Kidney epithelial cell (primary cell): Measurements from ENCODE around the gene DCP1B. TPM values are rescaled to one million over a fixed set of nuclear protein-coding genes. Genes with fewer than 3 reads are reported as not detected.

Experiments
- DNase-seq: peaks from one replicate; pipeline ENCODE4 v3.0.0-alpha.2; 2010; ENCODE audit warnings: low read depth
- H3K27me3 ChIP-seq: 2 replicates; pipeline ENCODE4 v1.6.0; 2011; ENCODE audit warnings: low read length; ENCODE audit not compliant: control insufficient read depth, insufficient read depth
- H3K36me3 ChIP-seq: 2 replicates; pipeline ENCODE4 v1.5.1; 2011; ENCODE audit warnings: low read length; ENCODE audit not compliant: control insufficient read depth, insufficient read depth
- H3K4me3 ChIP-seq: 2 replicates; pipeline ENCODE4 v1.5.1; 2011; ENCODE audit warnings: low read depth, mild to moderate bottlenecking, control low read depth, low read length
- total RNA-seq: library from RNA; depleted of rRNA; stranded (reverse); fragments of >200 nt; gene quantifications from 2 replicates; pipeline ENCODE4 v1.2.3, GENCODE V29; 2015
- TF ChIP-seq, protein P1 (sequence below): IDR thresholded peaks from 2 replicates; pipeline ENCODE4 v1.5.1; 2011; ENCODE audit warnings: mild to moderate bottlenecking, moderate library complexity, low read length, control low read depth, inconsistent platforms; ENCODE audit not compliant: insufficient read depth, poor library complexity, severe bottlenecking

Gene DCP1B
- total RNA-seq, 1 donor from 2014 or later, result 22.4 TPM

DNA sequence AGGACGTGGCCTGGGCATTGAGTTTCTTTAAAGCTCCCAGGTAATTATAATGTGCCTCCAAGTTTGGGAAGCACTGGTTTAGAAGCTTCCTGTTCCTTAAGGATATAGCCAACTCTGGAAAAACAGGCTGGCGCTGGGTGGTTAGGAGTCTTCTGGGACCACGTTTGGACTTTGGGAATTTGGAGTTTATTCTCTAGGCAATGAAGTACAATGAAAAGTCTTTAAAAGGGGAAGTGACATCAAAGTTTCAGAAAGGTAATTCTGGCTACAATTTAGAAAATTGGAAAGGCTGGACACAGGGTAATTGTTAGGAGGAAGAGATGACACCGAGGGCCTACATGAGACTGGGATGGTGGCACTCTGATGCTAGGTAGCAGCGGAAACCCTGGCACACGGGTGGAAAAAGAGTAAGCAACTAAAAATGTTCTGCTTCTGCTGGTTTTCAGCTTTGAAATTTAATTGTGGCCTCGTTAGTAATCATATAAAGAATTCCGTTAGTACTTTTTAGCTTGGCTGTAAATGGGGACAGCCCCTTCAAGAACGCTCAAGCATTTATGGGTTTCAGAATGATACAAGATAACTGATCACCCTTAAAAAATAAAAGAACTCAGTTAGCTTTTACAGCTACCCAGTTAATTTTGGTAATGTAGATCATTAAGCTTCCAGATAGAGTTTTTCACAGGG lies 12.7 kb upstream of the DCP1B start:
- peaks cover 3% of the 10 kb centered on the region for H3K27me3 ChIP-seq
- TF ChIP-seq, protein P1, sequence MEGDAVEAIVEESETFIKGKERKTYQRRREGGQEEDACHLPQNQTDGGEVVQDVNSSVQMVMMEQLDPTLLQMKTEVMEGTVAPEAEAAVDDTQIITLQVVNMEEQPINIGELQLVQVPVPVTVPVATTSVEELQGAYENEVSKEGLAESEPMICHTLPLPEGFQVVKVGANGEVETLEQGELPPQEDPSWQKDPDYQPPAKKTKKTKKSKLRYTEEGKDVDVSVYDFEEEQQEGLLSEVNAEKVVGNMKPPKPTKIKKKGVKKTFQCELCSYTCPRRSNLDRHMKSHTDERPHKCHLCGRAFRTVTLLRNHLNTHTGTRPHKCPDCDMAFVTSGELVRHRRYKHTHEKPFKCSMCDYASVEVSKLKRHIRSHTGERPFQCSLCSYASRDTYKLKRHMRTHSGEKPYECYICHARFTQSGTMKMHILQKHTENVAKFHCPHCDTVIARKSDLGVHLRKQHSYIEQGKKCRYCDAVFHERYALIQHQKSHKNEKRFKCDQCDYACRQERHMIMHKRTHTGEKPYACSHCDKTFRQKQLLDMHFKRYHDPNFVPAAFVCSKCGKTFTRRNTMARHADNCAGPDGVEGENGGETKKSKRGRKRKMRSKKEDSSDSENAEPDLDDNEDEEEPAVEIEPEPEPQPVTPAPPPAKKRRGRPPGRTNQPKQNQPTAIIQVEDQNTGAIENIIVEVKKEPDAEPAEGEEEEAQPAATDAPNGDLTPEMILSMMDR, result no peak

DNA sequence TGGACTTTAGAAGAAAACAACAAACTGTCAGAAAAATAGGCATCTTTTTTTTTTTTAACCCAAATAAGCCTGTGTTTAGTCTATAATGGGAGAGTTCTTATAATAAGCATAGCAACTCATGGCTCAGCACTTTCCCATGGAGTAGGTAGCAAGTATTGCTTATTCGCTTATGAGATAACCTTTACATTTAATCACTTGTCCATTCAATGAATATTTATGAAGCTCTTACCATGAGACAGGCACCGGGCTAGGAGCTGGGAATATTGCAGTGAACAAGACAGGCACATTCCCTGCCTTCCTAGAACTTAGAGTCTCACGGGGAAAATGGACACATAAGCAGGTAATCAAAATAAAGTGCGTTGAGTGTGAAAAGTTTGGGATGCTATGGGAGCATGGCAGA lies 10.0 kb upstream of the DCP1B start:
- TF ChIP-seq, protein P1, result no peak
- Histone ChIP-seq H3K4me3 (no peak overlapping the region), H3K36me3 (no peaks in the 10 kb centered on the region), H3K27me3 (no peaks in the 10 kb centered on the region)
- DNase-seq, result no peak

More for the DNA sequence above, 12.7 kb upstream of the DCP1B start:
- Histone ChIP-seq H3K4me3 (no peak overlapping the region), H3K36me3 (no peaks in the 10 kb centered on the region)
- no peak for DNase-seq

DNA sequence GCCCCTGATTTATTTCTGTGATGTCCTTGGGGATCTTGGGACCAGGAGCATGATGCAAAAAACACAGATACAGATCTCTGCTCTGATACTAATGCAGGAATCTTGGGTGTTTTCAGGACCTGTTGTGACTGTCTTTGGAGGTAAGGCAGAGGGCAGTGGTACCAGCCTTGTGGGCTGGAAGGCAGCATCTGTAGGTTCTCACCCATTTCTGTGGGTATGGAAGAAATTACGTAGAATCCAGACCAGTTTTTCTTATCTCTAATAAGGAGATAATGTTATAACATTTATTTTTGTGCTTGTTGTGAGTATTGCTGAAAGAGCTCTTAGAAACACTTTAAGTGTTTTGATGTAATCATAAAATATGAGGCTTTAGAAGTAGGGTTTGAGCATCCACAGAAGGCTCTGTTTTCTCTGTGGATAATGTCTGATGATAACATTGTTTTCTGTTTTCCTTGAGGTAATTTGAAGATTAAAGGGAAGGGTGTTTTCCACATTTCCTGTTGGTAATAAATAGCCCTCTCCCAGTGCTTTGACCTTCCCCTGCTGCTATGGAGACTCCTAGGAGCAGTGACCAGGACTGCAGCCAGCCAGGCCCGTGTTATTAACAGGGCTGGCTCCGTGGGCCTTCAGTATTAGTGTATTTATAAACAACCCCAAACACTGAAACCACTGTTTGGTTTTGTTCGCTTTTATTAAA lies 9.4 kb upstream of the DCP1B start:
- no peaks in the 10 kb centered on the region for H3K27me3 ChIP-seq
- TF ChIP-seq, protein P1, result no peak
- DNase-seq, result no peak
- H3K4me3 ChIP-seq, result no peak overlapping the region
- H3K36me3 ChIP-seq, result no peaks in the 10 kb centered on the region

DNA sequence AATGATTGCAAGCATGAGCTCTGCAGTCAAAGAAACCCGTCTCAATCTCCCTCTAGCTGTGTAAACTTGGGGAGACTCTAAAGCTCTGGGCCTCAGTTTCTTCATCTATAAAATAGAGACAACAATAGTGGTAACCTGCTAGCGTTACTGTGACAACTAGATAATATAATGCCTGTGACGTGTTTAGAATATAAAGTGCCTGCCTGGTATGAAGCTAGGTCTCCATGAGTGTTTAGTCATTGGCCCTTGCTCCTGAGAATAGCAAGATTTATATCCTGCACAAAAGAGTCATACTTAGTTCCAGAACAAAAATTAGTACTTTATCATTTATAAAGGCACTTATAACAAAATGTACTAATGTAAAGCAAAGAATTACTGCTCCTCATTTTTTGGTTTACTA lies 8.8 kb upstream of the DCP1B start:
- H3K4me3 ChIP-seq, result no peak overlapping the region
- no peak for DNase-seq
- no peaks in the 10 kb centered on the region for H3K36me3 ChIP-seq
- no peaks in the 10 kb centered on the region for H3K27me3 ChIP-seq
- TF ChIP-seq, protein P1, result no peak

DNA sequence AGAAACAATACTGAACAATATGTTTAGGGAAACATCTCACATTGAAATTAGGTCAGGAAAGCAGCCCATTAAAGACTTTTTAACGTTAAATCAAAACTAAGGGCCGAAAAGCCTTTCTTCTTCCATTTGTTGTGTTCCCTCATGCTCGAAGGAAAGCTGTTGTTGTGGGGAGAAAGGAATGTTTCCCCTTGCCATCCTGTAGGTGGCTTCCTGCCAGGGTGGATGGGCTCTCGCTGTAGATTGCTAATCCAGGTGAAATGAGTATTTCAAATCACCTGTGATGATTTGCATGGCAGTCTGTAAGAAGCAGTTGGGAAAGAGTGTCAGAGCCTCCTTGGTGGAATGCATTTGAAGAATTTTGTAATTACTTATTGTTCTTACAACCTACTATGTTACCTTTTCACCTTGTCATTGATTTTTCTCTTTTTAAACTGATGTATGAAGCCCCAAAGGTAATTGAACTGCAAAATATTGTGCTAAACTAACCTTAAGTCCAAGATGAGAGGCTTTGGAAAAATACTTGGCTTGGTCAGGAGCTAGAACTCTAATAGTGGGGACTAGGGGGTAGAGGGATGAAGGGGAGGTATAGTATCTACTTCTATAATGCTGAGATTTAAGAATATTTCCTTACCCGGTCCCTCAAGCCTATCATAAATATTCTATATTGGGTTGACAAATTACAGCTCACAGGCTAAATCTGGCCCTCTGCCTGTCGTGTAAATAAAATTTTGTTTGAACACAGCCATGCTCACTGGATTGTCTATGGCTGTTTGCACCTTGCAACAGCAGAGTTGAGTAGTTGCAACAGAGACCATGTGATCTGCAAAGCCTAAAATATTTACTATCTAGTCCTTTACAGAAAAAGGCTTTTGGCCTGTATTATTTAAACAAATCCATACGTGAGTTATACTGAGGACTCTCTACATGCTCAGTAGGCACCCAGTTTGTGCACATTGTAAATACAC lies 7.7 kb upstream of the DCP1B start:
- Histone ChIP-seq H3K36me3 (no peaks in the 10 kb centered on the region), H3K4me3 (no peak overlapping the region), H3K27me3 (no peaks in the 10 kb centered on the region)
- TF ChIP-seq, protein P1, result peak; percentile 7
- no peak for DNase-seq
